Chondrocyte (in vitro differentiated cells): ENCODE results near the gene P4HB. TPM values are rescaled to one million over a fixed set of nuclear protein-coding genes. Genes with fewer than 3 reads are reported as not detected.

Experiments used
- DNase-seq: peaks from one replicate; pipeline ENCODE4 v3.0.0; 2021; ENCODE audit warnings: mixed read lengths, low spot score
- H3K27ac Mint-ChIP-seq: one replicate; pipeline ENCODE4 v1.8.0; 2021; ENCODE audit warnings: mild to moderate bottlenecking, moderate library complexity, mixed read lengths; ENCODE audit not compliant: unreplicated experiment
- H3K27me3 Mint-ChIP-seq: 2 replicates; pipeline ENCODE4 v1.8.0; 2021; ENCODE audit warnings: low read depth, mixed read lengths
- H3K36me3 Mint-ChIP-seq: 2 replicates; pipeline ENCODE4 v1.8.0; 2021; ENCODE audit warnings: low read depth, mixed read lengths
- H3K4me1 Mint-ChIP-seq: 2 replicates; pipeline ENCODE4 v1.8.0; 2021; ENCODE audit warnings: low read depth, mild to moderate bottlenecking, mixed read lengths
- H3K4me3 Mint-ChIP-seq: one replicate; pipeline ENCODE4 v1.8.0; 2021; ENCODE audit warnings: mild to moderate bottlenecking, moderate library complexity, mixed read lengths; ENCODE audit not compliant: unreplicated experiment
- H3K9me3 Mint-ChIP-seq: 2 replicates; pipeline ENCODE4 v1.8.0; 2021; ENCODE audit warnings: low read depth, mixed read lengths
- total RNA-seq: library from RNA; stranded (reverse); gene quantifications from 3 replicates; pipeline ENCODE4 v1.2.1, GENCODE V29; 2021
- TF ChIP-seq, protein P1 (sequence below): fragments of 200-600 bp; sonication (generic); IDR thresholded peaks from 2 replicates; pipeline ENCODE4 v1.5.0; 2021; ENCODE audit warnings: antibody characterized with exemption, mild to moderate bottlenecking, moderate library complexity

Gene P4HB
- total RNA-seq, 1 donor from 2014 or later, result 1,012 TPM

DNA sequence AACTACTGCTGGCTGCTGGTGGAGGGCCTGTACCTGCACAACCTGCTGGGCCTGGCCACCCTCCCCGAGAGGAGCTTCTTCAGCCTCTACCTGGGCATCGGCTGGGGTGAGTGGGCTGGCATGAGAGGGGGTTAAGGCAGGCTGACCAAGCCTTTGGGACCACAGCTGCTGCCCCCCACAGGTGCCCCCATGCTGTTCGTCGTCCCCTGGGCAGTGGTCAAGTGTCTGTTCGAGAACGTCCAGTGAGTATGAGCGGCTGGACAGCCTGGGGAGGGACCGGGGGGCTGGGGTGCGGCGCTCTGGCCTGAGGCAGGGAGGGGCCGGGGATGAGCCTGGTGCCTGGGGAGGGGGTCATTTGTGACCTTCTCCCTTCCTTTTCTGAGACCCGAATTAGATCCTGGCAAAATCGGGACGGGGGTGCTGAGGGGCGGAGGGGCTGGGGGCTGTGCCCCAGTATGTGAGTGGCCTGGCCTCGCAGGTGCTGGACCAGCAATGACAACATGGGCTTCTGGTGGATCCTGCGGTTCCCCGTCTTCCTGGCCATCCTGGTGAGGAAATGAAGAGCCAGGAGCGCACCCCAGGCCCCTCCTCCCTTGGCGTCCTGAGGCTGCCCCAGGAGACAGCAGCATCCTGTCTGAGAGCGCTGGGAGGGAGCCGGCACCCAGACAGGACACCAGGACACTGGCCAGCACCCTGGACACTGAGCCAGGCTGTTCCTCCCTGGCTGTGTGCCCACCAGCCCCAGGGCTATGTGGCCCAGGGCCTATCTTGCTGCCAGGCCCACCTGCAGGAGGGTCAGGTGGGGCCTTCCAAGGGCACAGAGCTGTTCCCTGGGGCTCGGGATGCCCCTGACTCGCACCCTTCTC is 48.4 kb downstream of the P4HB start:
- peaks cover 7% of the 10 kb centered on the region for H3K27me3 Mint-ChIP-seq
- H3K27ac Mint-ChIP-seq, result no peak overlapping the region
- DNase-seq, result no peak
- H3K9me3 Mint-ChIP-seq, result no peaks in the 10 kb centered on the region
- TF ChIP-seq, protein P1, sequence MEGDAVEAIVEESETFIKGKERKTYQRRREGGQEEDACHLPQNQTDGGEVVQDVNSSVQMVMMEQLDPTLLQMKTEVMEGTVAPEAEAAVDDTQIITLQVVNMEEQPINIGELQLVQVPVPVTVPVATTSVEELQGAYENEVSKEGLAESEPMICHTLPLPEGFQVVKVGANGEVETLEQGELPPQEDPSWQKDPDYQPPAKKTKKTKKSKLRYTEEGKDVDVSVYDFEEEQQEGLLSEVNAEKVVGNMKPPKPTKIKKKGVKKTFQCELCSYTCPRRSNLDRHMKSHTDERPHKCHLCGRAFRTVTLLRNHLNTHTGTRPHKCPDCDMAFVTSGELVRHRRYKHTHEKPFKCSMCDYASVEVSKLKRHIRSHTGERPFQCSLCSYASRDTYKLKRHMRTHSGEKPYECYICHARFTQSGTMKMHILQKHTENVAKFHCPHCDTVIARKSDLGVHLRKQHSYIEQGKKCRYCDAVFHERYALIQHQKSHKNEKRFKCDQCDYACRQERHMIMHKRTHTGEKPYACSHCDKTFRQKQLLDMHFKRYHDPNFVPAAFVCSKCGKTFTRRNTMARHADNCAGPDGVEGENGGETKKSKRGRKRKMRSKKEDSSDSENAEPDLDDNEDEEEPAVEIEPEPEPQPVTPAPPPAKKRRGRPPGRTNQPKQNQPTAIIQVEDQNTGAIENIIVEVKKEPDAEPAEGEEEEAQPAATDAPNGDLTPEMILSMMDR, result no peak
- no peak overlapping the region for H3K4me3 Mint-ChIP-seq
- H3K36me3 Mint-ChIP-seq, result no peaks in the 10 kb centered on the region
- no peaks in the 10 kb centered on the region for H3K4me1 Mint-ChIP-seq

DNA sequence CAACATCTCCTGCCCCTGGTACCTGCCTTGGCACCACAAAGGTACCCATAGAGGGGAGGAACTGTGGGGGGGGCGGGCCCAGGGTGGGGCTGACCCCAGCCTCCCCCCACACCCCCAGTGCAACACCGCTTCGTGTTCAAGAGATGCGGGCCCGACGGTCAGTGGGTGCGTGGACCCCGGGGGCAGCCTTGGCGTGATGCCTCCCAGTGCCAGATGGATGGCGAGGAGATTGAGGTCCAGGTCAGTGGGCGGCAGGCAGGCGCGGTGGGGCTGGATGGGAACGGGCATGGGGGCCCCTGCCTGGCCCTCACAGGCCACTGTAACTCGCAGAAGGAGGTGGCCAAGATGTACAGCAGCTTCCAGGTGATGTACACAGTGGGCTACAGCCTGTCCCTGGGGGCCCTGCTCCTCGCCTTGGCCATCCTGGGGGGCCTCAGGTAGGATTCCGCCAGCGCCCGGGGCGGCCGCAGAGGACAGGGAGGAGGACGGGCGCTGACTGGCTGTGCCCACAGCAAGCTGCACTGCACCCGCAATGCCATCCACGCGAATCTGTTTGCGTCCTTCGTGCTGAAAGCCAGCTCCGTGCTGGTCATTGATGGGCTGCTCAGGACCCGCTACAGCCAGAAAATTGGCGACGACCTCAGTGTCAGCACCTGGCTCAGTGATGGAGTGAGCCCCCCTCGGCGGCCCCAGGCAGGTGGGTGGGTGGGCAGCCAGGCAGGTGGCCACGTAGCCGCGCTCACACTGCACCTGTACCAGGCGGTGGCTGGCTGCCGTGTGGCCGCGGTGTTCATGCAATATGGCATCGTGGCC is 49.2 kb downstream of the P4HB start:
- peaks cover 8% of the 10 kb centered on the region for H3K27me3 Mint-ChIP-seq
- DNase-seq, result no peak
- no peaks in the 10 kb centered on the region for H3K36me3 Mint-ChIP-seq
- no peaks in the 10 kb centered on the region for H3K9me3 Mint-ChIP-seq
- no peak overlapping the region for H3K4me3 Mint-ChIP-seq
- TF ChIP-seq, protein P1, result no peak
- no peaks in the 10 kb centered on the region for H3K4me1 Mint-ChIP-seq
- no peak overlapping the region for H3K27ac Mint-ChIP-seq

DNA sequence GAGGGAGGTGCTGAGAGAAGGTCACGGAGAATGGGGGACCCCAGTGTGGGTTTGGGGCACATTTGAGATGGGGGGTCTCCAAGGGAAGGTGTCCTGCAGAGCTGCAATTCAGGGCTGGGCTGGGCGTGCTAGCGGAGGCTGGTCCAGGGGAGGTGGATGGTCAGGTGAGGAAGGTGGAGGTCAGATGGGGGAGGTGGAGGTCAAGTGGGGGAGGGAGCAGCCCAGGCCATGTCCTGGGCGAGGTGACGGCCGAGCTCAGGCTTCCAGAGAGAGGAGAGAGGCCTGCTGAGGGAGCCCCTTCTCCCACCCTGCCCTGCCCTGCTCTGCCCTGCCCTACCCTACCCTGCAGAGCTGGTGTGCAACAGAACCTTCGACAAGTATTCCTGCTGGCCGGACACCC is 49.9 kb downstream of the P4HB start:
- H3K27me3 Mint-ChIP-seq, result peaks cover 12% of the 10 kb centered on the region
- no peak for DNase-seq
- no peak overlapping the region for H3K4me3 Mint-ChIP-seq
- no peaks in the 10 kb centered on the region for H3K9me3 Mint-ChIP-seq
- H3K4me1 Mint-ChIP-seq, result no peaks in the 10 kb centered on the region
- H3K36me3 Mint-ChIP-seq, result no peaks in the 10 kb centered on the region
- H3K27ac Mint-ChIP-seq, result no peak overlapping the region
- TF ChIP-seq, protein P1, result no peak

DNA sequence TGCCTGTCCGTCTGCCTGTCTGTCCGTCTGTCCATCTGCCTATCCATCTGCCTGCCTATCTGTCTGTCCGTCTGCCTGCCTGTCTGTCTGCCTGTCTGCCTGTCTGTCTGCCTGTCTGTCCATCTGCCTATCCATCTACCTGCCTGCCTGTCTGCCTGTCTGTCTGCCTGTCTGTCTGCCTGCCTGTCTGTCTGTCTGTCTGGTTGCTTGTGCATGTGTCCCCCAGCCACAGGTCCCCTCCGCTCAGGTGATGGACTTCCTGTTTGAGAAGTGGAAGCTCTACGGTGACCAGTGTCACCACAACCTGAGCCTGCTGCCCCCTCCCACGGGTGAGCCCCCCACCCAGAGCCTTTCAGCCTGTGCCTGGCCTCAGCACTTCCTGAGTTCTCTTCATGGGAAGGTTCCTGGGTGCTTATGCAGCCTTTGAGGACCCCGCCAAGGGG is 50.8 kb downstream of the P4HB start:
- Mint-ChIP-seq H3K4me3 (no peak overlapping the region), H3K4me1 (no peaks in the 10 kb centered on the region), H3K36me3 (no peaks in the 10 kb centered on the region), H3K9me3 (no peaks in the 10 kb centered on the region), H3K27me3 (peaks cover 15% of the 10 kb centered on the region), H3K27ac (no peak overlapping the region)
- no peak for DNase-seq
- TF ChIP-seq, protein P1, result no peak

DNA sequence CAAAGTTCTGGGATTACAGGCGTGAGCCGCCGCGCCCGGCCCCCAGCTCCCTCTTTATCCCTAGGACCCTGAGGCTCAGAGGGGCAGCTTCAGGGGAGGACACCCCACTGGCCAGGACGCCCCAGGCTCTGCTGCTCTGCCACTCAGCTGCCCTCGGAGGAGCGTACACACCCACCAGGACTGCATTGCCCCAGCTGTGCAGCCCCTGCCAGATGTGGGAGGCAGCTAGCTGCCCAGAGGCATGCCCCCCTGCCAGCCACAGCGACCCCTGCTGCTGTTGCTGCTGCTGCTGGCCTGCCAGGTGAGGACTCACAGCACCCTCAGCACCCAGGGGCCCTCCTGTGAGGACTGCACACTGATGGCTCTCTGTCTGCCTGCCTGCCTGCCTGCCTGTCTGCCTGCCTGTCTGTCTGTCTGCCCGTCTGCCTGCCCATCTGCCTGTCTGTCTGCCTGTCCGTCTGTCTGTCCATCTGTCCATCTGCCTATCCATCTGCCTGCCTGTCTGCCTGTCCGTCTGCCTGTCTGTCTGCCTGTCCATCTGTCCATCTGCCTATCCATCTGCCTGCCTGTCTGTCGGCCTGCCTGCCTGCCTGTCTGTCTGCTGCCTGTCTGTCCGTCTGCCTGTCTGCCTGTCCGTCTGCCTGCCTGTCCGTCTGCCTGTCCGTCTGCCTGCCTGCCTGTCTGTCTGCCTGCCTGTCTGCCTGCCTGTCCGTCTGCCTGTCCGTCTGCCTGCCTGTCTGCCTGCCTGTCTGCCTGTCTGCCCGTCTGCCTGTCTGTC is 51.4 kb downstream of the P4HB start:
- H3K9me3 Mint-ChIP-seq, result no peaks in the 10 kb centered on the region
- no peak for DNase-seq
- H3K36me3 Mint-ChIP-seq, result no peaks in the 10 kb centered on the region
- H3K4me3 Mint-ChIP-seq, result no peak overlapping the region
- H3K27me3 Mint-ChIP-seq, result peaks cover 15% of the 10 kb centered on the region
- H3K27ac Mint-ChIP-seq, result no peak overlapping the region
- TF ChIP-seq, protein P1, result peak; percentile 30
- H3K4me1 Mint-ChIP-seq, result no peaks in the 10 kb centered on the region
